Right atrium auricular region (tissue), 2 donors: ENCODE measurements around the gene SERPINH1. TPM values are rescaled to one million over a fixed set of nuclear protein-coding genes. Genes with fewer than 3 reads are reported as not detected.

Experiments
- DNase-seq: peaks from one replicate; pipeline ENCODE4 v3.0.0-alpha.2; 2019; ENCODE audit warnings: low spot score
- H3K27ac ChIP-seq, 2 donors: fragments of 200-600 bp; sonication (generic); 1 replicate in 1 of 2; 2 replicates in 1 of 2; pipeline ENCODE4 v1.5.1; 2016 to 2019
- H3K27me3 ChIP-seq, 2 donors: fragments of 200-600 bp; sonication (generic); one replicate each; pipeline versions ENCODE4 v1.5.1 to v1.6.0; 2017 to 2019
- H3K36me3 ChIP-seq: fragments of 200-600 bp; sonication (generic); one replicate; pipeline ENCODE4 v1.5.1; 2016
- H3K4me1 ChIP-seq, 2 donors: fragments of 200-600 bp; sonication (generic); one replicate each; pipeline versions ENCODE4 v1.5.1 to v1.6.0; 2017 to 2019
- H3K4me3 ChIP-seq, 2 donors: fragments of 200-600 bp; sonication (generic); 1 replicate in 1 of 2; 2 replicates in 1 of 2; pipeline ENCODE4 v1.5.1; 2017 to 2019; ENCODE audit warnings: mild to moderate bottlenecking in 1 of 2, moderate library complexity in 1 of 2
- H3K9me3 ChIP-seq, 2 donors: fragments of 200-600 bp; sonication (generic); one replicate each; pipeline ENCODE4 v1.5.1; 2019
- total RNA-seq, 2 donors: library from RNA; depleted of rRNA; stranded (reverse); fragments of >200 nt; gene quantifications; one replicate each; pipeline ENCODE4 v1.1.0, GENCODE V29; 2016
- TF ChIP-seq, protein P1 (sequence below), 2 donors: fragments of 200-600 bp; sonication (generic); IDR thresholded peaks; one replicate each; pipeline ENCODE4 v1.5.1; 2019; ENCODE audit warnings: antibody characterized with exemption in 2 of 2

The SERPINH1 gene
- total RNA-seq, 2 donors from 2014 or later, result 114 to 195 TPM

DNA sequence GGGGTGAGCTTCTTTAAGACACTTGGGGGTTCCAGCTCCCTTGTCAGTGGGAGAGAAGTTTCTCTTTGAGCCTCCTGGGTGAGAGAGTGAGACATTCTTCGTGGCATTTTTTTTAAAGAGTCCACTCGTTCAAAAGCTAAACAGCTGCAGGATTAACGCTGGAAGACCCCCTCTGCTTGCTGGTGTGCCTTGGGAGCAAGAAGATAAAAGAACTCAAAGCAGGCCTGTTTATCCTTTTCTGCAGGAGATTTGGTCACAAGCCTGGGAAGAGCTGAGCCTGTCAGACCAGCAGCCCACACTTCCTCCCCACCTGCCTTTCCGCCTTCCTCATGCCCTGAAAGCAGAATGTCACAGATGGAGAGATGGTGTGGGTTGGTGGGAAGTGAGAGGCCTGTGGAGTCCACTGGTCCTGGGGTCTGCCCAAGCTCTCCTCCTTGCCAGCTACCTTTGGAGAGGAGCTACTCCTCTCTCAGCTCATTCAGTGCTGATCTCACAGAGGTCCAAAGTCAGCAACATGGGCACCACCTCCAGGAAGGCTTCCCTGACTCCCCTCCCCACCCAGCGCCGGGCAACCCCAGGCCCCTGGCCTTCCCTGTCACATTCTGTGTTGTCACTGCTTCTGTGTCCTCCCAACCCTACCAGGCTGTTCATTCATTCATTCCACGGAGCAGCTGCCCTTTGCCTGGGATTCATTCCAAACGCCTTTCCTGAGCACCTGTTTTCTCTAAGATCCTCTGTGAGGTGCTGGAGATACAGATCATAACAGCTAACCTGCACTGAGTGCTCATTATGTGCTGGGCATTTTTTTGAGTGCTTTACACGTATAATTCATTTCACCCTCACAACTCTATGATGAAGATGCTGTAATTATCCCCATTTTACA lies 43.0 kb upstream of the SERPINH1 start:
- Histone ChIP-seq H3K27me3 (no peaks in the 10 kb centered on the region), H3K4me1 (peaks cover 0 to 8% of the 10 kb centered on the region in 2 donors), H3K4me3 (no peak overlapping the region), H3K27ac (no peak overlapping the region), H3K9me3 (no peaks in the 10 kb centered on the region), H3K36me3 (no peaks in the 10 kb centered on the region)
- DNase-seq, result no peak
- TF ChIP-seq, protein P1, sequence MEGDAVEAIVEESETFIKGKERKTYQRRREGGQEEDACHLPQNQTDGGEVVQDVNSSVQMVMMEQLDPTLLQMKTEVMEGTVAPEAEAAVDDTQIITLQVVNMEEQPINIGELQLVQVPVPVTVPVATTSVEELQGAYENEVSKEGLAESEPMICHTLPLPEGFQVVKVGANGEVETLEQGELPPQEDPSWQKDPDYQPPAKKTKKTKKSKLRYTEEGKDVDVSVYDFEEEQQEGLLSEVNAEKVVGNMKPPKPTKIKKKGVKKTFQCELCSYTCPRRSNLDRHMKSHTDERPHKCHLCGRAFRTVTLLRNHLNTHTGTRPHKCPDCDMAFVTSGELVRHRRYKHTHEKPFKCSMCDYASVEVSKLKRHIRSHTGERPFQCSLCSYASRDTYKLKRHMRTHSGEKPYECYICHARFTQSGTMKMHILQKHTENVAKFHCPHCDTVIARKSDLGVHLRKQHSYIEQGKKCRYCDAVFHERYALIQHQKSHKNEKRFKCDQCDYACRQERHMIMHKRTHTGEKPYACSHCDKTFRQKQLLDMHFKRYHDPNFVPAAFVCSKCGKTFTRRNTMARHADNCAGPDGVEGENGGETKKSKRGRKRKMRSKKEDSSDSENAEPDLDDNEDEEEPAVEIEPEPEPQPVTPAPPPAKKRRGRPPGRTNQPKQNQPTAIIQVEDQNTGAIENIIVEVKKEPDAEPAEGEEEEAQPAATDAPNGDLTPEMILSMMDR (IDR thresholded peaks at IDR 0.05), result no peak

DNA sequence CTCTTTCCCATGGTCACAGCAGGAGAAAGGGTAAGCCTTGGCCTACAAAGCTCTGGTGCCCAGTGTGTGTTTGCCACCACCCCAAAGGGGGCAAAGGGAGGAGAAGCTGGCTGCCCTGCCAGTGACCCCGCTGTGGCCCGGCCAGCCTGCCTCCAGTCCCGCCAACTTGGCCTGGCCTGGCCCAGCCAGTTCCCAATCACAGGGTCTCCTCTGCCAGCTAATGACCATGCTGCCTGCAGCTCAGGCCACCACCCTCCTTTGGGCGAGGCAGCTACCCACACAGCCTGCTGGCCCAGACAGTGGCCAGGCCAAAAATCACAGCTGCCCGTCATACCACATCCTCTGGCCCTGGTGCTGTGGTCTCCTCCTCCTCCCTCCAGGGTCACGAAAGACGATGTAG lies 41.4 kb upstream of the SERPINH1 start:
- Histone ChIP-seq H3K27ac (no peak overlapping the region), H3K36me3 (no peaks in the 10 kb centered on the region)

DNA sequence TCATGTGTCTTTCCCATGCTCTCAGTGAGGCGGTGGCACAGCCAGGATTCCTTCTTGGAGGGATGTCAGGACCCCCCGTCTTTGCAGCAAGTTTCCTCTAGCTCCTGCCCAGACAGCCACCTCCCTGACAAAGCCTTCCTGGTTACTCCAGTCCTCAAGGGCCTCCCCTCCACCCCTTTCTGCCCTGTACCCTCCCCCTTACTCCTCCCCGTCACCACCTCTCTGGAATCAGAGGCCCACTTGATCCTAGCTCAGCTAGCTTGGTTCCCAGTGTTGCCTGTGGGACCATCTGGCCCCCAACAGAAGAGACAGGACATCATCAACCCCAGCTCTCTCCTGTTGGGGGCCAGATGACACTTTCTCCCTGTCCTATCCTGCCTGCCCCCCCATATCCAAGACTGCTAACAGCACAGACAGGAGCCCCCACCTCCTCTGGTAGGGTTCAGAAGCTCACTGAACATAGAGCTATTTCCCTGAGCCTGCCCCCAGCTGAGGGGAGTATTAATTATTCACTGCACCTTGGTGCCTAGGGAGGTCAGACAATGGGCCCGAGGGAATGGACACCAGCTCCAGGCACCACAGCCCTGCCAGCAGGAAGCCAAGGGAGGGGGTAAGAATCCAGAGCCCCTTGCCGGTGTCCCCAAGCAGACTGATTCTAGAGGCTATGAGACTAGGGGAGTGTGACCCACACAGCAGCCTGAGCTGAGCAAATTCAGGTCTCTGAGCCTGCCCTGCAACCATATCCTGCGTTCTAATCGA lies 39.6 kb upstream of the SERPINH1 start:
- no peak overlapping the region for H3K27ac ChIP-seq
- no peaks in the 10 kb centered on the region for H3K36me3 ChIP-seq
- TF ChIP-seq, protein P1 (IDR thresholded peaks at IDR 0.05), result no peak
- no peak overlapping the region for H3K4me3 ChIP-seq
- peaks cover 0 to 27% of the 10 kb centered on the region in 2 donors for H3K4me1 ChIP-seq
- H3K27me3 ChIP-seq, result no peaks in the 10 kb centered on the region
- H3K9me3 ChIP-seq, result no peaks in the 10 kb centered on the region
- DNase-seq, result no peak

More for the DNA sequence above, 41.4 kb upstream of the SERPINH1 start:
- Histone ChIP-seq H3K4me3 (no peak overlapping the region), H3K4me1 (peaks cover 0 to 22% of the 10 kb centered on the region in 2 donors), H3K9me3 (no peaks in the 10 kb centered on the region), H3K27me3 (no peaks in the 10 kb centered on the region)
- TF ChIP-seq, protein P1 (IDR thresholded peaks at IDR 0.05), result no peak
- DNase-seq, result no peak

DNA sequence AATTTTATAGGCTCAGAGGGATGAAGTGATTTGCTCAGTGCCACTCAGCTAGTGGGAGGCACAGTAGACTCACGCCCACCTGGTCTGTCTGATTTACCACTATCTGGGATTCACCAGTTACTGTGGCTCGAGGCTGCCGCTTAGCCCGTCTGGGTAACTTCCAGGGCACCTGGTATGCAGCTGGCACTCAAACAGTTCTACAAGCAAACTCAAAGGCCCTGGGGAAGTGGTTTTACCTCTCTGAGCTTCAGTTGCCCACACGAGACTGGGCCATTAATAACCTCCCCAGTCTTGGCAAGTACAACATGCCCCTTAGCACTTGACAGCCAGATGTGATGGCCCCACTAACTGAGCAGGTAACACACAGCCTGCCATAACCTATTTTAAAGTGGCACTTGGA lies 38.9 kb upstream of the SERPINH1 start:
- no peak for DNase-seq
- no peak overlapping the region for H3K27ac ChIP-seq
- no peaks in the 10 kb centered on the region for H3K36me3 ChIP-seq
- TF ChIP-seq, protein P1 (IDR thresholded peaks at IDR 0.05), result no peak
- H3K4me3 ChIP-seq, result no peak overlapping the region
- no peaks in the 10 kb centered on the region for H3K9me3 ChIP-seq
- H3K4me1 ChIP-seq, result peaks cover 0 to 27% of the 10 kb centered on the region in 2 donors
- H3K27me3 ChIP-seq, result no peaks in the 10 kb centered on the region

DNA sequence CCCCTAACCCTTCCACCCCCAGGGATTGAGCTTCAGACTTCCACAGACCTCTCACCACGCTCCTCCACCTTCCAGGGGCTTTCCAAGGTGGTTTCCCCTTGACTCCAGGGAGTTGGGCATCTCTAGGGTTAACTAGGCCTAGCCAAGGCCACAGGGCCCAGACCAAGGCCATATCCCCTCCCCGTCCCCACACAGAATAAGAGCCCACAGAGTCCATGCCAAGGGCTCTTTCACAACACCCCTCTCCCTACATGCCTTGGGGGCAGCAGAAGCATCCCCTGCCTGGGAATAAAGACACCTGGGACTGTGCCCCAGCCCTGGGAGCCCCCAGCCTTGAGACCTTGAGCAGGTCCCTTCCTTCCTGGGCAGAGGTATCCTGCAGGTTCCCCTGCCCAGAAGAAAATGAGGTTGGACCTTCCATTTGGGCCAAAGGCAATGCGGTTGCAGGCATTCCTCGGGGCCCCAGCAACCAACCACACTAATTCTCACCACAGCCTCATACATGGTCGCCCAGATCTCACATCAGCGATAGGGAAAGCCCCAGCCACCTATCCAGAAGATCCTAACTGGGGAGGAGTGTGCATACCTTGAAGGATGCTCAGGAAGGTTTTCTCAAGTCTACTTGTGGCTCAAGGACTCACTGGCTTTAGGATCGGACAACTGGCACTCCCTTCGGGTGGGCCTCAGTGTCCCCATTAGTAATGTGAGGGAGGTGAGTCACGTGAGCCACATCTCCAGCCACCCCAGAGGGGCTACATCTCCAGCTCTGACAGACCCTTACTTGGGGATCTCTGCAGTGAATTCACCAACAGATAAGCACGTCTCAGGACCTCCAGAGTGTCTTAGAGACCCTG lies 38.0 kb upstream of the SERPINH1 start:
- Histone ChIP-seq H3K36me3 (no peaks in the 10 kb centered on the region), H3K27me3 (no peaks in the 10 kb centered on the region), H3K27ac (no peak overlapping the region), H3K9me3 (no peaks in the 10 kb centered on the region), H3K4me3 (peak overlapping the region; percentile 67 to 79), H3K4me1 (peaks cover 0 to 27% of the 10 kb centered on the region in 2 donors)
- TF ChIP-seq, protein P1 (IDR thresholded peaks at IDR 0.05), result no peak
- DNase-seq, result no peak
